Nucleus accumbens (tissue), 56 donors: ENCODE data around the gene SNRPA.
"Not testable (repeated sequence)": the region's sequence is repeated elsewhere in the genome, so short reads cannot be mapped to it uniquely, and the experiment has no call there.

Experiments used
- DNase-seq, 56 donors: peaks; one replicate each; lab custom pipeline; 2025; lab: John Stamatoyannopoulos, UW

The SNRPA gene

DNA sequence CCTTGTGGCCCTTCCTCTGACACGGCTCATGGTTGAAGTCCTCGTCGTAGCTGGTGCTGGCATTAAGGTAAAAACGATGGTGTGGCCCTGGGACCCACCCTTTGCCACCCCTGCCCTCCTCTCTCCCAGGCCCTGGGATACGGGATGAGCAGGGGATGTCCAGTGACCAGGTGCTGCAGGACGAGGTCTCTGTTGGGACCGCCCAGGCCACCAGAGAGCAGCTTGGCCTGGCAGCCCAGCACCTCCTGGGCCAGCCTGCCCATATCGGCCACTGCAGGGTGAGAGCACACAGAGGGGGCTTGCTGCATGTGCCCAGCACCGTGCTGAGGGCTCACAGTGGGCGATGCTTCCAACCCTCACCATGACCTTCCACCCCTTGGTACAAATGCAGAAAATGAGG lies 7.1 kb upstream of the SNRPA start:
- no peak for DNase-seq

- no peak for DNase-seq
These were observed 6.2 kb upstream of the SNRPA start for GRCh38 chr19:40744554-40745401.

DNA sequence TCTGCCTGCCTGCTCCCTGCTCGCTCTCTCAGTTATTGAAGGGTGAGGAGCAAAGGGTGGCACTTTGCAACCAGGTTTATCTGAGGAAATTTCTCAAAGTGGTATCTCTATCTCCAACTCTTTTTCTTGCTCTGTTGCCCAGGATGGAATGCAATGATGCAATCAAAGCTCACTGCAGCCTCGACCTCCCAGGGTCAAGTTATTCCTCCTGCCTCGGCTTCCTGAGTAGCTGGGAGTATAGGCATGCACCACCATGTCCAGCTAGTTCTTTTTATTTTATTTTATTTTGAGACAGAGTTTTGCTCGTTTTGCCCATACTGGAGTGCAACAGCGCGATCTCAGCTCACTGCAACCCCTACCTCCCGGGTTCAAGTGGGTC lies 5.6 kb upstream of the SNRPA start:
- DNase-seq = no peak

DNA sequence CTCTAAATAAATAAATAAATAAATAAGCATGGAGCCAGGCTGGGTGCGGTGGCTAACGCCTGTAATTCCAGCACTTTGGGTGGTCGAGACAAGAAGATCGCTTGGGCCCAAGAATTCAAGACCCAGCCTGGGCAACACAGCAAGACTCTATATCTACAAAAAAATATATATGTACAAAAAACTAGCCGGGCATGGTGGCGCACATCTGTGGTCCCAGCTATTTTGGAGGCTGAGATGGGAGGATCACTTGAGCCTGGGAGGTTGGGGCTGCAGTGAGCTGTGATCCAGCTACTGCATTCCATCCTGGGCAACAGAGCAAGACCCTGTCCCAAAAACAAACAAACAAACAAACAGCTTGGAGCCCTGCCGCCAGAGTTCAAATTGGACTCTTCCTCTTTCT lies 3.5 kb upstream of the SNRPA start:
- DNase-seq = no peak

- DNase-seq = peak; percentile 98 to 100 (median 100)
These were observed 737 bp upstream of the SNRPA start, which contains the start of gene ACTMAP for GRCh38 chr19:40750058-40750873. Gene ACTMAP, minus strand, starts transcription at chr19:40750477. Its CDS starts 674 bp downstream, at chr19:40749803.

DNA sequence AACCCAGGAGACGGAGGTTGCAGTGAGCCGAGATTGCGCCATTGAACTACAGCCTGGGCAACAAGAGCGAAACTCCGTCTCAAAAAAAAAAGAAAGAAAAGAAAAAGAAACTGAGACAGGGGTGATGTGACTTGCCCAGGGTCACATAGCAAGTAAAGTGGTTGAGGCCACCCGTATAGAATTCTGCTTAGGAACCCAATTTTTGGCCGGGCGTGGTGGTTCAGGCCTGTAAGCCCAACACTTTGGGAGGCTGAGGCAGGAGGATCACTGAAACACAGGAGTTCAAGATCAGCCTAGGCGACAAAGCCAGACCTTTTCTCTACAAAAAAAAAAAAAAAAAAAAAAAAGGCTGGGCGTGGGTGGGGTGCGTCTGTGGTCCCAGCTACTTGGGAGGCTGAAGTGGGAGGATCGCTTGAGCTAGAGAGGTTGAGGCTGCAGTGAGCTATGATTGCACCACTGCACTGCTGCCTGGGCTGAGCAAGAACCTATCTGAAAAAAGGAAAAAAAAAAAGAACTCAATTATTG lies 1.3 kb downstream of the SNRPA start:
- DNase-seq = no peak

GRCh38 chr19:40754611-40755247 lies 3.7 kb downstream of the SNRPA start:
- DNase-seq = peak in 17 of 56 donors; percentile 2 to 65 (median 13)

DNA sequence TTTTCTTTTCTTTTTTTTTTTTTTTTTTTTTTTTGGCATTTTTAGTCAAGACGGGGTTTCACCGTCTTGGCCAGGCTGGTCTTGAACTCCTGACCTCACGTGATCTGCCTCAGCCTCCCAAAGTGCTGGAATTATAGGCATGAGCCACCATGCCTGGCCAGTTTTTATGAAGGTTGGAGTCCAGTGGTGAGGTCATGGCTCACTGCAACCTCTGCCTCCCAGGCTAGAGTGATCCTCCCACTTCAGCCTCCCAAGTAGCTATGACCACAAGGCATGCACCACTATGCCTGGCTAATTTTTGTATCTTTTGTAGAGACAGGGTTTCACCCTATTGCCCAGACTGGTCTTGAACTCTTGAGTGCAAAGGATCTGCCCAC lies 4.2 kb downstream of the SNRPA start:
- no peak for DNase-seq

DNA sequence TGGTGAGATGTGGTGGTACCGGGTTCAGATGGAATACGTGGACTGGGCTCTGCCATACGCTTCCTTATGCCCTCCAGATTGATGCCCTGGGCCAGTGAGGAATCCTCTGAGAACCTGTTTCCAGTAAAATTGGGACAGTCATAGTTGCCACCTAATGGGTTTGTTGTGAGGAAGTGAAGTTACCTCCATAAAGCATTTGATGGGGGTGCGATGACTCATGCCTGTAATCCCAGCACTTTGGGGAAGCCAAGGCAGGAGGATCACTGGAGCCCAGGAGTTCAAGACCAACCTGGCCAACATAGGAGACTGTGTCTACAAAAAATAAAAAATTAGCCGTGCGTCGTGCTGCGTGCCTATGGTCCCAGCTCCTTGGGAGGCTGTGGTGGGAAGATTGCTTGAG lies 4.8 kb downstream of the SNRPA start:
- DNase-seq = no peak

DNA sequence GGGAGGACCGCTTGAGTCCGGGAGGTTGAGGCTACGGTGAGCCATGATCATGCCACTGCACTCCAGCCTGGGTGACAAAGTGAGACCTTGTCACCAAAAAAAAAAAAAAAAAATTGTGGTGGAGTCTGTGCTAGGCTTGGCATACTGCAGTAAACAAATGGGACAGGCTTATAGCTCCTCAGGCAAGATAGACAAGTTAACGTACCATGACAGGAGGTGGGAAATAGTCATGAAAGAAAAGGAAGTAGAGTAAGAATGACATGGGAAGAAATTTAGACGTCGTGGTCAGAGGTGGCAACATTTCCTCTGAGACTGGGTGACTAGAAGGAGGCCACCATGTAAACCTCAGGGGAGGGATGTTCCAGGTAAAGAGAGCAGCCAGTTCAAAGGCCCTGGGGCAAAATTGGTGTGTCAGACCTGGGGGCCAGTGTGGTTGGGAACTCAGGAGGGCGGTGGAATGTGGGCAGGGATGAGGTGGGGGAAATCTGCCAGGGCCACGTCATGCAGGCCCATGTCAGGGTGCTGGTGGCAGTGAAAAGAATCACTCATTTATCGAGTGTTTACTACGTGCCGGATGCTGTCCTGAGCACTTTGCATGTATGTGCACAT lies 5.6 kb downstream of the SNRPA start:
- DNase-seq = no peak

GRCh38 chr19:40758491-40758890 lies 7.5 kb downstream of the SNRPA start:
- no peak for DNase-seq

GRCh38 chr19:40759352-40759751 lies 8.3 kb downstream of the SNRPA start:
- no peak for DNase-seq

DNA sequence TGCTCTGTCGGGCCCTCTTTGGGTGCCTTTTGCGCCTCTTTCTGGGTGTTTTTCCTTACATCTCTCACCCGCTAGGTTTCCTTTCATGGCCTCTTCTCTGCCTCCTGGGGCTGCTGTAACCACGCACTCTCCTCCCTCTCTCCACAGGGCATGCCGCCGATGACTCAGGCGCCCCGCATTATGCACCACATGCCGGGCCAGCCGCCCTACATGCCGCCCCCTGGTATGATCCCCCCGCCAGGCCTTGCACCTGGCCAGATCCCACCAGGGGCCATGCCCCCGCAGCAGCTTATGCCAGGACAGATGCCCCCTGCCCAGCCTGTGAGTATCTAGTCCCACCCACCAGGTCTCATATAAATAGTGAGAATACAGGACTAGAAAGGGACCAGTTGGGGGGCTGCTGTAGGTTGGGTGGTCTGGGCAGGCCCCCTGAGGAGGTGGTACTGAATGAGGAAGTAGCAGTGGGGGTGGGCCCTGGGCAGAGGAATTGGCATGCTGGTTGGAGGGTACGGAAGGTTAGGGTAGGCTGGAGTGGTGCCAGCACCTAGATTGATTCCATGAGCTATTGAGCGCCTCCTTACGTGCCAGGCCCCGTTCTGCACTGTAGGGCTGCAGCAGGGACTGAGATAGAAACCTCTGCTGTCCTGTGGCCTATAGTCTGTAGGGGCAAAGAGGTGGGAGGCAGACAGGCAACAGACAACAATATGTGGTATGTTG lies 11.9 kb downstream of the SNRPA start:
- DNase-seq = peak in 2 of 56 donors; percentile 6 to 14

- no peak for DNase-seq
These were observed 12.5 kb downstream of the SNRPA start for GRCh38 chr19:40763526-40763925.

DNA sequence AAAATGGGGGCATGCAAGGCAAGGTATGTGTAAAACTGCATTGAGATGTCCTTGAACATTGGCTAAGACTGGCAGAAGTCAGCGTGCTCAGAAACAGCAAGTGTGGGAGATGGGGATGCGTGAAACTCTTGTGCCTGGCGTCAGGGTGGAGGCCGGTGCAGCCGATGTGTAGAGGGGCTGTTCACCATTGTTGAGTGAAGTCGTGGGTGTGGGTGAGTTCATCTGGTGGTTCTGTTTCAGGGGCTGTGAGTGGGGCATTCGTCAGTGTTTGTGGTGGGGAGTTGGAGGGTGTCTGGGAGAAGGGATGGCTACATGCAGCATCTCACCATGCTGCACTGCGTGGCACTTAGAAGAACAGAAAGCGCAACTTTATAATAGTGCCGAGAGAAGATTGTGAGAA lies 13.0 kb downstream of the SNRPA start:
- DNase-seq = no peak

DNA sequence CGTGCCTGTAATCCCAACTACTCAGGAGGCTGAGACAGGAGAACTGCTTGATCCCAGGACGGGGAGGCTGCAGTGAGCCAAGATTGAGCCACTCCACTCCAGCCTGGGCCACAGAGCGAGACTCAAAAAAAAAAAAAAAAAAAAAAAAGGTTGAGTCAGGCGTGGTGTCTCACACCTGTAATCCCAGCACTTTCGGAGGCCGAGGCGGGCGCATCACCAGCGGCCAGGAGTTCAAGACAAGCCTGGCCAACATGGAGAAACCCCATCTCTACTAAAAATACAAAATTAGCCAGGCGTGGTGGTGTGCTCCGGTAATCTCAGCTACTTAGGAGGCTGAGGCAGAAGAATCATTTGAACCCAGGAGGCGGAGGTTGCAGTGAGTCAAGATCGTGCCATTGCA lies 15.4 kb downstream of the SNRPA start:
- not testable (repeated sequence) for DNase-seq

- no peak for DNase-seq
These were observed 17.9 kb downstream of the SNRPA start for GRCh38 chr19:40768869-40769268.

DNA sequence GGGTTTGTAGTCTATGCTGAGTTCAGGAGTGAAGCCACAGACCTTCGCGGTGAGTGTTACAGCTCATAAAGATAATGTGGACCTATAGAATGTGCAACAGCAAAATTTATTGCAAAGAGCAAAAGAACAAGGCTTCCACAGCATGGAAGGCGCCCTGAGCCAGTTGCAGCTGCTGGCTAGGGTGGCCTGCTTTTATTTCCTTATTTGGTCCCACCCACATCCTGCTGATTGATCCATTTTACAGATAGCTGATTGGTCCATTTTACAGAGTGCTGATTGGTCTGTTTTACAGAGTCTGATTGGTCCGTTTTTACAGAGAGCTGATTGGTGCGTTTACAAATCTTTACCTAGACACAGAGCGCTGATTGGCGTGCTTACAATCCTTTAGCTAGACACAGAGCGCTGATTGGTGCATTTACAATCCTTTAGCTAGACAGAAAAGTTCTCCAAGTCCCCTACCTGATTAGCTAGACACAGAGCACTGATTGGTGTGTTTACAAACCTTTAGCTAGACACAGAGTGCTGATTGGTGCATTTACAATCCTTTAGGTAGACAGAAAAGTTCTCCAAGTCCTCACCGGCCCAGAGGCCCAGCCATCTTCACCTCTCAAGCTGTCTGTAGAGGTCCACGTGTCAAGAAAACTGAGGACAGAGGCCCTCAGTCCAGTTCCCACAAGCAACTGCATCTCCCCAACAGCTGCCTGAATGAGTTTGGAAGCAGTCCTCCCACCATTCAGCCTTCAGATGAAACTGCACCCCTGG lies 20.3 kb downstream of the SNRPA start:
- DNase-seq = not testable (repeated sequence)
